HT-29 (cell line): ENCODE measurements around the gene LIFR. TPM values are rescaled to one million over a fixed set of nuclear protein-coding genes. Genes with fewer than 3 reads are reported as not detected.
"Not testable (repeated sequence)": the region's sequence is repeated elsewhere in the genome, so short reads cannot be mapped to it uniquely, and the experiment has no call there.

Experiments
- DNase-seq: peaks from one replicate; pipeline ENCODE4 v3.0.0-alpha.2; 2015; ENCODE audit warnings: low spot score
- total RNA-seq: library from RNA; depleted of rRNA; stranded (reverse); fragments of >200 nt; shearing (Covaris generic); gene quantifications from 2 replicates; pipeline ENCODE4 v1.2.3, GENCODE V29; 2014; rRNA removed

The LIFR gene, protein sequence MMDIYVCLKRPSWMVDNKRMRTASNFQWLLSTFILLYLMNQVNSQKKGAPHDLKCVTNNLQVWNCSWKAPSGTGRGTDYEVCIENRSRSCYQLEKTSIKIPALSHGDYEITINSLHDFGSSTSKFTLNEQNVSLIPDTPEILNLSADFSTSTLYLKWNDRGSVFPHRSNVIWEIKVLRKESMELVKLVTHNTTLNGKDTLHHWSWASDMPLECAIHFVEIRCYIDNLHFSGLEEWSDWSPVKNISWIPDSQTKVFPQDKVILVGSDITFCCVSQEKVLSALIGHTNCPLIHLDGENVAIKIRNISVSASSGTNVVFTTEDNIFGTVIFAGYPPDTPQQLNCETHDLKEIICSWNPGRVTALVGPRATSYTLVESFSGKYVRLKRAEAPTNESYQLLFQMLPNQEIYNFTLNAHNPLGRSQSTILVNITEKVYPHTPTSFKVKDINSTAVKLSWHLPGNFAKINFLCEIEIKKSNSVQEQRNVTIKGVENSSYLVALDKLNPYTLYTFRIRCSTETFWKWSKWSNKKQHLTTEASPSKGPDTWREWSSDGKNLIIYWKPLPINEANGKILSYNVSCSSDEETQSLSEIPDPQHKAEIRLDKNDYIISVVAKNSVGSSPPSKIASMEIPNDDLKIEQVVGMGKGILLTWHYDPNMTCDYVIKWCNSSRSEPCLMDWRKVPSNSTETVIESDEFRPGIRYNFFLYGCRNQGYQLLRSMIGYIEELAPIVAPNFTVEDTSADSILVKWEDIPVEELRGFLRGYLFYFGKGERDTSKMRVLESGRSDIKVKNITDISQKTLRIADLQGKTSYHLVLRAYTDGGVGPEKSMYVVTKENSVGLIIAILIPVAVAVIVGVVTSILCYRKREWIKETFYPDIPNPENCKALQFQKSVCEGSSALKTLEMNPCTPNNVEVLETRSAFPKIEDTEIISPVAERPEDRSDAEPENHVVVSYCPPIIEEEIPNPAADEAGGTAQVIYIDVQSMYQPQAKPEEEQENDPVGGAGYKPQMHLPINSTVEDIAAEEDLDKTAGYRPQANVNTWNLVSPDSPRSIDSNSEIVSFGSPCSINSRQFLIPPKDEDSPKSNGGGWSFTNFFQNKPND
- not detected in 2 replicates for total RNA-seq

DNA sequence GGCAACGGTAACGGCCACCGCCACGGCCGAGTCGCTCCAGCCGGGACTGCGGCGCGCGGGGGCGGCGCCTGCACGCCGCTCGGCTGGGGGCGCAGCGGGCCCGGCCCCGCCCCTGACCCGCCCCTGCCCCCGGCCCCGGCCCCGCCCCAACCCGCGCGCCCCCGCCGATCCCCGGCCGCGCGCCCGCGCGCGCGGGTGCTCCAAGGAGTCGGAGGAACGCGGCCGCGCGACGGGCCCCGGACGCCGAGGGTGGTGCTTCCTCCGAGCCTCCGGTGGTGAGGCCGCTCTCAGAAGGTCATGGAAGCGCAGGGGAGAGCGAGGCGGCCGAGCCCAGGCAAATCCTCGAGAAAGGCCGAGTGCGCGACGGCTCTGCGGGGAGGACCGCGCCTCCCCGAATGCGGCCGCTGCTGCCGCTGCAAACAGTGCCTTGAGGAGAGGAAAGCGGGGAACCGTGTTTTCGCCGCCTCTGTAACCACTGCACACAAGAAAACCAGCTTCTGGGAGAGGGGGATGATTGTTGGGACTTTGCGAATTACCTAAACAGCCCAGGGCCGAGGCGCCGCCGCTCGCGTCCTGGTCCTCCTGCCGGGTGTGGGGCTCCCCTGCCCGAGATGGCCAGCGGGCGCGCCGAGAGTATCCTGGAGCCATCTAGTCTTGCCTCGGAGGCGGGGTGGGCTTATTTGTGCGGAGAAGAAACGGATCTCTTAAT lies at the start of gene LIFR:
TSS of gene LIFR (minus strand) at position 48 of the 709 bp plus-strand sequence. CDS start 25,999 bp downstream, outside the sequence.
- no peak for DNase-seq

DNA sequence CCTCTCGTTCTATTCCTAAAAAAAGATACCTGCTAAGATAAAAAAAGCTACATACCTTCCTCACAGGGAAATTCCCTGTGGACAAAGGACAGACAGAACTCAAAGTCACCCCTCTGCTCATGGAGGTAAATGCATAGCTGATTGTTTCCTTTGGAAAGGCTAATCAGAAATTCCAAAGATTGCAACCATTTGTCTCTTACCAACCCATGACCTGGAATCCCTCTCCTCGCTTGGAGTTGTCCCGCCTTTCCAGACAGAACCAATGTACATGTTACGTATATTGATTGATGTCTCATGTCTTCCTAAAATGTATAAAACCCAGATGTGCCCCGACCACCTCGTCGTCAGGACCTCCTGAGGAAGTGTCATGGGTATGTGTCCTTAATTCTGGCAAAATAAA lies 49.2 kb upstream of the LIFR start:
- no peak for DNase-seq

DNA sequence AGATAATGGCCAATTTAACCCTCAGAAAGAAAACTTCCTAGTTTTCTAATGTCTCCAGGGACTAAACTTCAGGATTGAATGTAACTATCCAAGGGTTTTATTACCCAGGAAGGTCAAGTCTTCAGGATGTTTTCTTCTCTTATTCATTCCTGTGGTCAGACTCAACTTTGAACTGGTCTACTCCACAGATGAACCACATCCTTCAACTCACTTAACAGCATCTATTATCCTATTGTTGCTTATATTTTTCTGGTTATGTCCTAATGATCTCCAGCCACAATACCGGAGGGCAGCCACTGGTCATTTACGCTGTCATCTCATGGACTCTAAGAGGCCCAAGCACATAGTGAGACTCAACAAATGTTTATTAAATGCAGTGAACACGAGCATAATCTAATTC lies 47.2 kb upstream of the LIFR start:
- no peak for DNase-seq

DNA sequence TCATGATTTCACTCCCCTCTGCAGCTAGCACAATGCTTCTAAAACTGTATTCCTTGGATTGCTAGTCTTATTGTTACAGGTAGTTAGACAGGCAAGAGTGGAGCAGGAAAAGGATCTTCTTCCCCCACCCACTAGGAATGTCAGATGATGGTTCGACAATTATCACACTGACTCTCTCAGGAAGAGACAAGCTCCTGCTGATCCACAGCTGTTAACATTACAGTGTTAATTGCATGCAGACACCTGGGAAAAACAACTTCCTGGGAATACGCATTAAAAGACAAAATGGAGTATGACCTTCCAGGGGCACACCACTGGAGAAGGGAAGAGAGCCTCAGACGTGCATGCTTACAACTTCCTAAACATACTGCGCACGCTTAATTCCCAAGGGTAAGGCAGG lies 46.2 kb upstream of the LIFR start:
- no peak for DNase-seq

DNA sequence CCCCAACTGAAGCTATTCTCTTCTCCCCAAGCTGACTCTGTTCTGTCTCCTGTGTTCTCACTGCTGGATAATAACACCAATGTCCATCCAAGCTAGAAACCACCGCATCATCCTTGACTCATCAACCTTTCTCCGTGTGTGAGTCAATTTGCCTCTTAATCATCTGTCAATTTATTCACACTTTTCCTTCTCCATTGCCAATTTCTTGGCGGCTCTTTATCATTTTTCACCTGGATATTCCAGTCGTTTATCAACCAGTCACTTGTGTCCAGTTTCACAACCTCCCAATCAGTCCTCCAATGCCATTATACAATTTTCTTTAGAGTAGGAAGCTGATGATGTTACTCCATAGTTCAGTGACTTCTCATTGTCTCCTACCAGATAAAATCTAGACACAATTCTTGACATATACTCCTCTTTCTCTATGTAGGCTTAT lies 45.4 kb upstream of the LIFR start:
- DNase-seq = no peak

DNA sequence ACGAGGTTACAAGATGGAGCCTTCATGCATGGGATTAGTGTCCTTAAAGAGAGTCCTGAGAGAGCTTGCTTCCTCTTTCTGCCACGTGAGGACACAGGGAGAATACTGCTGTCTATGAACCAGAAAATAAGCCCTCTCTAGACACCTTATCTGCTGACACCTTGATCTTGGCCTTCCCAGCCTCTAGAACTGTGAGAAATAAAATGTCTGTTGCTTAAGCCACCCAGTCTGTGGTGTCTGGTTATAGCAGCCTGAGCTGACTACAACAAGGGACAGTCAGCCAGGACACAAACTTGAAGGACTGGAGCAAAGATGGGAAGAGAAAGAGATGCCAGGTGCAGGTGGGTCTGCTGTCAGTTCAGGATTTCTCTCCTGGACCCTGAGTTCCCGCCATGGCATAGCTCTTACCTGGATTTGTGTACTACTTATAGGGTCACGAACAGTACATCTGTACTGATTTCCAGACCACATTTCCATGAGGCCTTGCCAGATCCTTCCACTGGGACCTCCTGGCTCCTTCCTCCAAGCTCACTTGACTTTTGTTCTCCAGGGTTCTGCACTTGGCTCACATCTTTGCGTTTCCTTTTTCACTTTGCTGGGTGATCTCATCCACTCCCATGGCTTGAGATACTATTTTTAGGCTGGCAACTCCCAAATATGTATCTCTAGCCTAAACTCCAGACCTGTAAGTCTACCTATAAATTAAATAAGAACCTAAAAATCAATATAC lies 44.9 kb upstream of the LIFR start:
- DNase-seq = no peak

DNA sequence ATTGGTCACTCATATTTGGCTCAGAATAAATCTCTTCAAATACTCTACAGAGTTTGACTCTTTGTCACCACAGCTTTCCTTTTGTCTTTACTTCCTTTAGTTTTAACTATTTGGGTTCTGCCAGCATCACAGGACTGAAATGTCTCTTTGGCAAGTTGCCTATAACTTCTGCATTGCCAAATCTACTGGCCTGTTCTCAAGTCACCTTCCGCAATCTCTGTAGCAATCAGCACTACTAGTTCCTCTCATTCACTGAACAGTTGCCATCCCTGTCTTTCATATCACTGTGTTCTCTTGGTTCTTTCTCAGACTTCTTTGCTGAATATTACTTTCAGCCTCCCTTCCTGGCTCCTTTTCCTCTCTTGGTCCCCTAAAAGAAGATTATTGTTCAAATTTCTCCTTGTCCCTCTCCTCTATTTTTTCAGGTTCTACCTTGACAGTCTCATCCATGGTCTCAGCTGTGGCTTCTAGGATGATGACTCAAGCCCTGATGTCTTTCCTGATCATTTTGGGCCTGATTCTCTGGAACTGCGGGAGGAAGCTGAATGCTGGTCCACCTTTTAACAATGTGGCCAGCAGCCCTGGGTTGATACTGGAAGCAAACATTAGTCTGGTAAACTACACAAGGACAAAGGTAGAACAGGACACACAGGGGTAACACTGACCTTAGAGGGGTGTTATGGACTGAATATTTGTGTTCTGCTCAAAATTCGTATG lies 44.0 kb upstream of the LIFR start:
- peak; percentile 36 for DNase-seq

DNA sequence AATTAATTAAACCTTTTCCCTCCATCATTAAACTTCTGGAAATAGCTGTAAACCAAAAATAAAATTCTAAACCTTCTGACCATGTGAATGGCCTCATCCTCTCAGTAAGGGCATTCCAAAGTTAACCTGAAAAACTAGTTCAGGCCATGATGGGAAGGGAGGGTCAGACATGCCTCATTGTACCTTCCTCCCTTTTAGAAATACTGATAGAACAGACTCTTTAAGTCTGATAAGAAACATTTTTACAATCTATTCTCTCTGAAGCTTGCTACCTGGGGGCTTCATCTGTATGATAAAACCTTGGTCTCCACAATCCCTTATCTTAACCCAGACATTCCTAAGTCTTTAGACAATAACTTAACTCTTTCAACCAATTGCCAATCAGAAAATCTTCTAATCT lies 43.3 kb upstream of the LIFR start:
- DNase-seq = not testable (repeated sequence)

DNA sequence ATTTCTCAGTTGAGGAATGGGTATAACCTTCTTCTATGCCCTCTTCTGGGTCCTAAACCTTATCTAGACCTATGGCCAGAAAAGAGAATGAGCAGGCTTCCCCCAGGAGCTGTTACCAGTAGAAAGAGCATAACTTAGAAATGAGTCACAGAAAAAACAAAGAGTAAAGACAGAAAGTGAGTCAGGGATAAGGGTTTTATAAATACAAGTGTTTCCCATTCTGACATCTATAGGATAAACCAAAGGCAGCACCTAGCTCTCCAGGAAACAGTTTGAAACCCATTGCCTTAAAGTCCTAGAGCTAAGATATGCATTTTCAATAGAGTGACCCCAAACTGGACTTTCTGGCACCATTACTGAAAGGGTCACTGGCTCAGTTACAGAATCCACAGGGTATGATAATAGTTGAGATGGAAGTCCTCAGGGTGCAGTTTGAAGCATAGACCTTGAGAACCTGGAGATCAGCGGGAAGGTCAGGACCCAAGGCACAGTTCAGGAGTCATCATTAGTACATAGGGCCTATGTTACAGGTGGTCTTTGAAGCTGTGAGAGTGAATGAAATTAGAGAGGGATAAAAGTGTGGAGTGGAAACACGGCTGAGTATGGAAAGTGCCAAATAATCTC lies 42.7 kb upstream of the LIFR start:
- DNase-seq = peak; percentile 67

DNA sequence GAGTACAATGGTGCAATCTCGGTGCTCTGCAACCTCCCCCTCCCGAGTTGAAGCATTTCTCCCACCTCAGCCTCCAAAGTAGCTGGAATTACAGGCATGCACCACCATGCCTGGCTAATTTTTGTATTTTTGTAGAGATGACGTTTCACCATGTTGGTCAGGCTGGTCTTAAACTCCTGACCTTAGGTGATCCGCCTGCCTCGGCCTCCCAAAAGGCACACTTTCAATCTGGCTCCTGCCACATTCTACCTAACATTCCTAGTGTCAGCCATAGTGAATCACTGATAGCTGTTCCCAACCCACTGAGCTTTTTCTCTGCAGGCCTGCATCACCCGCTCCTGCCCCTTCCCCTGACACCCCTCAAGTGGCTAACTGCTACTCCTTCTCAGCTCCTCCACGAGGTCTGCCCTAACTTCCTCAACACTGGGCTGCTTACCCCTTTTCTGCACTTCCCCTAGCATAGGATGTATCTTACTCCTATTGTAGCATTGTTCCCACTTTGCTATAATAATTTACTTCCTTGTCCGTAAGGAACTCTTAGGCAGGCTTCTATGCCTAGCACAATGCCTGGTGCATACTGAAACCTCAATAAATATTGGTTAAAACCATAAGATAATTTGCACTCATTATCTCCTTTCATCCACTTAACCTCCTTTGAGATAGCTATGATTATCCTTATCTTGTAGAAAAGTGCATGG lies 42.0 kb upstream of the LIFR start:
- DNase-seq = no peak

DNA sequence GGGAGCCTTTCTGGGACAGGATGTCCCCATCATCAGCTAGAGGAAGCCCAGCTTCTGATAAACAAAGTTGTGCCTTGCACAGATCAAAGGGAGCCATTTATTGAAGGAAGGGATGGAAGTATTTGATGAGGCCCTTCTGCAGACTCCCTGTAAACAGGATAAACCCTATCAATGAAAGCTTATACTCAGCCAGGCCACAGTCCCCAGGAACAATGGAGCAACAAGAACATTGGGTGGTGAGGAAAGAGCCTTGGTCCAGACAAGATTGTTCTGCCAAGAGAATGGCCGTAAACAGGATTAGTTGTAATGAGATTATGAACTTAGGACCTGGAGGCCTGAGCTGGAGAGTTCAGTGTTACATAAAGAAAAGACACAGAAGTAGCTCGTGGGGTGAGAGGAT lies 40.5 kb upstream of the LIFR start:
- no peak for DNase-seq

DNA sequence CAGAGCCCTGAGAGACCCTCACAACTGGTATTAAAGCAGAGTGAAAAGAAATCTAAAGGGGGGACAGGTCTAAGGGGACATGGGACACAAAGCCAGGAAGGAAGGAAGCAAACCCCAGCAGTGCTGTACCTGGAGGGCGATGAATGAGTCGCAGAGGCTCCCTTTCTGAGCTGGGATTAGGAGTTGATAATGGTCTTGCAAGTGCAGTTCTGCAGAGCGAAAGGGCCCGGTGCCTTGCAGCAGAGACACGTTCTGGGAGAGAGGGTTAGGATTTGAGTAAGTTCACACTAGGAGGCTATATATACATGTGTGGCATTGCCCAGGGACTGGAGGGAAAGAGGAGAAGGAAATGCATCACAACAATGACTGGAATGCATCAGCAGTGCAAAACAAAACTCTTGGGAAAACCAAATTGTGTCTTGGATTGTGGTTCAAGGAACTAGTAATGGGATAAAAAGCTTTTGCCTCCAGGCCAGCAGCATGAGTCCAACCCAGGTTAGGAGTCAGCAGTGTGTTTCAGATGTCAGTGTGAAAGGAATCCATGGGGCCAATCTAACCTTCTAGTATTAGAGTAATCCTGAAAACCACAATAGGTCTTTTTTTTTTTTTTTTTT lies 38.8 kb upstream of the LIFR start:
- no peak for DNase-seq

DNA sequence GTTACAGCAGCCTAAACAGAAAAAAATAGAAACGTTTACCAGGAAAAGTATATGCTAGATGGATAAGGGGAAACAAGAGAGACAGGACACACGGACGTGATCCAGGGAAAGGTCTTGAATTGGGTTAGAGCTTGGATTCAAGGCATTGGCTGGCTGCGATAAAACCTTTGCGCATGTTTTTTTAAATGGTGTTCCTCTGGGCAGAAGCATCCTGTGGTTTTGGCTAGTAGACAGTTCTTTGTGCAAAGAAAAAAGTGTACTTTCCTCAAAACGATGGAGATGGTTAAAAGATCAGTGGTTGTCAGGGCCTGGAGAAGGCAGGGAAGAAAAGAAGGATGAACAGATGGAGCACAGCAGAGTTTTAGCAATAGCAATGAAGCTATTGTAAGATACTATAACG lies 37.5 kb upstream of the LIFR start:
- DNase-seq = no peak

DNA sequence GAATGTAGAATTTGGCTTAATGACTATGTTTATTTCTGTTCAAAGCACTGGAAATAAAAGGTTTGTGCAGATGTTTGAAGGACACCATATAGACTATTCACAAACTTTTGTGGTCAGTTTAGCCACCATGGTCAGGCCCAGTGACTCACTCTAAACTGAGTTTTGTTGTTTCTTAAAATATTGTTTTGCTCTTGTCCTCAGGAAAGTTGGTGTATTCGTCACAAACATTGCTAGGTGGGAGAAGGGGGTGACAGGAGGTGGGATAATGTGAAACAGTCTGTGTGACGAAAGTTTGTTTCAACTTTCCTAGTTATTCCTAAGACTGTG lies 35.0 kb upstream of the LIFR start:
- no peak for DNase-seq

DNA sequence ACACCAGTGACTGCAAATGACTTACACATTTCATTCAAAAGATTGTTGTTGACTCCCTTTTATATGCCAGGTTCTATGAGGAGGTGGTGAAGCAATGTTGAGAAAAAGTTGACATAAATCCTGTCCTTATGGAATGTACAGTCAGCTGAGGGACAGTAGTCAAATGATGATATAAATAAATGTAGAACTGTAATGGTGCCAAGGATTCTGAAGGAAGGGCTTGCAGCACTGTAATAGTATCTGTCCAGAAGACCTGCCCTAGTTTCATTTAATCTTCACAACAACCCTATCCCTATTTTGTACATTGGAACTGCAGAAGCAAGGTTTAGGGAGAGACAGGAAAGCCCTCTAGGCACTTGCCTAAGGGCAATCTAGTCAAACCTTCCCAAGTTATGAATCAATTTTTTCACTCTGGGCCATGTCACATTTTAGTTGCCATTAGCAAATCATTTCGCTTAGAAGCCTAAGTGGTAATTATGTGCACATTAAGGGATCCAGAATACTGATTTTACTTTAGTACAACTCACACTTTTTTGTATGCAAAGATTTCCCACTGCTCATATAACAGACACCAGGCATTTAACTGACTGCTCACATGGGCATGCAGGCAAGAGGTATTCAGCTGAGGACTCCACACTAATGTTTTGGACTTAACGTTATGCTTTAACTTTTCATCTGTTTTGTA lies 34.5 kb upstream of the LIFR start:
- no peak for DNase-seq

DNA sequence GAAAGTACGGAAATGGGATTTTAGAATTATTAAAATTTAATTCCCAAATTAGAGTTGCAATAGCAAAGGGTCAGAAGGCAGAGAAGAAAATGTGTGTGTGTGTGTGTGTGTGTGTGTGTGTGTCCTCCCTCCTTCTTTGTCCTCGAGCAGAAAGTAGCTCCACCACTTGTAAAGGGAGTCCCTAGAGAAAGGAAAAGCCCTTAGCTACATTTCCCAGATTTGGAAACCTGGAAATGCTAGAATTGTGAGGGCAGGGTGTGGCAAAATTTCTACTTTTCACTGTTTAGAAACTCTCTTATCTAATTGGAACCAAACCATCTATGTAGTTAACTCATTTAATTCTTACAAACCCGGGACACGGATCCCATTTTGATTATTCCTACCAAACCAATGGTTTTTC lies 33.2 kb upstream of the LIFR start:
- no peak for DNase-seq

DNA sequence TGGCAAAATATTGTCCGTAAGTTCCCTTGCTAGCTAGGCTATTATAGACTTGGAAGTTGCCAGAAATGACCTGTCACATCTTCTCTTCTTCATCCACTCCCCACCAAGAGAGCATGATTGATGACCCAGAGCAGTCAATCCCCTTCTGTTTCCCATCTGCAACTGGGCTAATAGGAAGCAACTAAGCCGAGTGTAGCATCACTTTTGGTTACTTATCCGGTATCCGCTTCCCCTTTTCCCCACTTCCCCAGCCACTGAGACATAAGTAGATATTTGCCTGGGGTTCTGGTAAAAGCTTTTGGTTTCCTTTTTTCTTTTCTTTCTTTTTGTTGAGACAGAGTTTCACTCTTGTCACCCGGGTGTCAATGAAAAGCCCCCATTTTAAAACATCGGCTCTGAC lies 29.4 kb upstream of the LIFR start:
- DNase-seq = no peak

DNA sequence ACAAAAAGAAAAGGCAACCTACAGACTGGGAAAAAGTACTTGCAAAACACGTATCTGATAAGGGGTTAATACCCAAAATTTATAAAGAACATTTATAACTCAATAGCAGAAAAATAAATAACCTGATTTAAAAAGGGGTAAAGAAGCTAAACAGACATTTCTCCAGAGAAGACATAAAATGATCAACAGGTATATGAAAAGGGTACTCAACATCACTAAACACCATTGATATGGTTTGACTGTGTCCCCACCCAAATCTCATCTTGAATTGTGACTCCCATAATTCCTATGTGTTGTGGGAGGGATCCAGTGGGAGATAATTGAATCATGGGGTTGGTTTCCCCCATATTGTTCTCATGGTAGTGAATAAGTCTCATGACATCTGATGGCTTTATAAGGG lies 27.1 kb upstream of the LIFR start:
- no peak for DNase-seq
